ENCODE measurements around the gene TTC23.

TTC23 gene

DNA sequence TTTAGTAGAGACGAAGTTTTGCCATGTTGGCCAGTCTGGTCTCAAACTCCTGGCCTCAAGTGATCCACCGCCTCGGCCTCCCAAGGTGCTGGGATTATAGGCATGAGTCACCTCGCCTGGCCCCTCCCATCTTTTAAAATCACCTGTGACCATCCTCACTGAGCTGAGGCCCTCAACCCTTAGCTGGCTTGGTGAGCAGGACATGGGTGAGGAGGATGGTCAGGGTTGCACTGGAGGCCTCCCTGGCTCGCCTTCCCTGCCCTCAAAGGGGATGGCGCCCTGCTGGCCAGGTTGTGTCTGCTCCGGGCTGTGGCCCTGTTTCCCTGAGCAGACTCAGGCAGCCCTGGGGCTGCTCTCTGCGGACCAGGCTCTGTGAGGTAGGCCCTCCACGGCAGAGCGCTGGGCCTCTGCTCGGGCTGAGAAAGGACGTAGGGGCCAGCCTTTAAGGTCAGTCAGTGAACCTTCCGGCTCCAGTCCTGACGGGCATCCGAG lies 110.8 kb downstream of the TTC23 start:
- no peak for DNase-seq (ENCODE audit: low read depth)

GRCh38 chr15:99137877-99138276 lies 111.5 kb downstream of the TTC23 start:
- no peak for TF ChIP-seq CTCF (IDR thresholded peaks at IDR 0.05; ENCODE audit: insufficient read depth, low read depth, low read length, missing control alignments)
- no peak overlapping the region for H3K4me3 ChIP-seq (ENCODE audit: low read depth, low read length)
- no peak for DNase-seq (ENCODE audit: low read depth)

More for the DNA sequence above, 110.8 kb downstream of the TTC23 start:
- H3K4me3 ChIP-seq (ENCODE audit: low read depth, low read length): no peak overlapping the region
- TF ChIP-seq CTCF (IDR thresholded peaks at IDR 0.05; ENCODE audit: insufficient read depth, low read depth, low read length, missing control alignments): no peak

- DNase-seq (ENCODE audit: low read depth): no peak
- TF ChIP-seq CTCF (IDR thresholded peaks at IDR 0.05; ENCODE audit: insufficient read depth, low read depth, low read length, missing control alignments): no peak
- H3K4me3 ChIP-seq (ENCODE audit: low read depth, low read length): no peak overlapping the region
Observed at GRCh38 chr15:99137111-99137546, 112.3 kb downstream of the TTC23 start.

GRCh38 chr15:99135194-99135593 lies 114.2 kb downstream of the TTC23 start:
- TF ChIP-seq CTCF (IDR thresholded peaks at IDR 0.05; ENCODE audit: insufficient read depth, low read depth, low read length, missing control alignments): no peak
- peak; percentile 68 for DNase-seq (ENCODE audit: low read depth)
- no peak overlapping the region for H3K4me3 ChIP-seq (ENCODE audit: low read depth, low read length)

- no peak for TF ChIP-seq CTCF (IDR thresholded peaks at IDR 0.05; ENCODE audit: insufficient read depth, low read depth, low read length, missing control alignments)
- H3K4me3 ChIP-seq (ENCODE audit: low read depth, low read length): no peak overlapping the region
Observed at GRCh38 chr15:99134317-99134821, 115.0 kb downstream of the TTC23 start.

GRCh38 chr15:99132634-99133287 lies 116.6 kb downstream of the TTC23 start:
- no peak for TF ChIP-seq CTCF (IDR thresholded peaks at IDR 0.05; ENCODE audit: insufficient read depth, low read depth, low read length, missing control alignments)
- DNase-seq (ENCODE audit: low read depth): no peak
- no peak overlapping the region for H3K4me3 ChIP-seq (ENCODE audit: low read depth, low read length)

More at GRCh38 chr15:99134317-99134821, 115.0 kb downstream of the TTC23 start:
- DNase-seq (ENCODE audit: low read depth): no peak

Data from GM12865 (cell line).